Measurements from ENCODE around the gene PITPNM3.

DNA sequence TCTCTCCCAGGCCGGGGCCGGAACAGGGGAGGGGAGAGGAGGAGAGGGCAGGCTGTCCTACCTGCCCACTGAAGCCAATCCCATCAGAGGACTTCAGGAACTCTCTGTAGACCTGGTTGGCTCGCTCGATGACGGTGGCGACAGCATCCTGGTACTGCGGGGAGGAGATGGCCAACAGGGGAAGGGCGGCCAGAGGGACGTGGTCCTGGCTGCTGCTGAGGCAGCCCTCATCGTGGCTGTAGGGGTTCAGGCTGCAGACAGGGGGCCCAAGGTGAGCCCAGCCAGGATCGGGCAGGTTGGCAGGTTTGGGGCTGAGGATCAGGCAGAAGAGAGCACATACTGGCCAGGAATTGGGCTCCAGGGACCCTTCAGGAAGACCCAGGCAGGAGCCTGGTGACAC is 77.9 kb downstream of the PITPNM3 start:
- TF ChIP-seq POLR2A (IDR thresholded peaks at IDR 0.05): no peak
- TF ChIP-seq, protein P1, sequence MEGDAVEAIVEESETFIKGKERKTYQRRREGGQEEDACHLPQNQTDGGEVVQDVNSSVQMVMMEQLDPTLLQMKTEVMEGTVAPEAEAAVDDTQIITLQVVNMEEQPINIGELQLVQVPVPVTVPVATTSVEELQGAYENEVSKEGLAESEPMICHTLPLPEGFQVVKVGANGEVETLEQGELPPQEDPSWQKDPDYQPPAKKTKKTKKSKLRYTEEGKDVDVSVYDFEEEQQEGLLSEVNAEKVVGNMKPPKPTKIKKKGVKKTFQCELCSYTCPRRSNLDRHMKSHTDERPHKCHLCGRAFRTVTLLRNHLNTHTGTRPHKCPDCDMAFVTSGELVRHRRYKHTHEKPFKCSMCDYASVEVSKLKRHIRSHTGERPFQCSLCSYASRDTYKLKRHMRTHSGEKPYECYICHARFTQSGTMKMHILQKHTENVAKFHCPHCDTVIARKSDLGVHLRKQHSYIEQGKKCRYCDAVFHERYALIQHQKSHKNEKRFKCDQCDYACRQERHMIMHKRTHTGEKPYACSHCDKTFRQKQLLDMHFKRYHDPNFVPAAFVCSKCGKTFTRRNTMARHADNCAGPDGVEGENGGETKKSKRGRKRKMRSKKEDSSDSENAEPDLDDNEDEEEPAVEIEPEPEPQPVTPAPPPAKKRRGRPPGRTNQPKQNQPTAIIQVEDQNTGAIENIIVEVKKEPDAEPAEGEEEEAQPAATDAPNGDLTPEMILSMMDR (IDR thresholded peaks at IDR 0.05): no peak
- TF ChIP-seq POLR2AphosphoS5 (IDR thresholded peaks at IDR 0.05; ENCODE audit: insufficient read depth in 1 of 2, low read depth in 1 of 2): no peak
